ENCODE results near the gene CIBAR2. TPM values are rescaled to one million over a fixed set of nuclear protein-coding genes. Genes with fewer than 3 reads are reported as not detected.

Gene CIBAR2
- total and polyA plus RNA-seq, 10 of the 15 experiments (the other 5 are each of a cell fraction or from before 2014, with no cell fraction given), result 0.05 to 0.16 (median 0.07) TPM; not detected in 7

DNA sequence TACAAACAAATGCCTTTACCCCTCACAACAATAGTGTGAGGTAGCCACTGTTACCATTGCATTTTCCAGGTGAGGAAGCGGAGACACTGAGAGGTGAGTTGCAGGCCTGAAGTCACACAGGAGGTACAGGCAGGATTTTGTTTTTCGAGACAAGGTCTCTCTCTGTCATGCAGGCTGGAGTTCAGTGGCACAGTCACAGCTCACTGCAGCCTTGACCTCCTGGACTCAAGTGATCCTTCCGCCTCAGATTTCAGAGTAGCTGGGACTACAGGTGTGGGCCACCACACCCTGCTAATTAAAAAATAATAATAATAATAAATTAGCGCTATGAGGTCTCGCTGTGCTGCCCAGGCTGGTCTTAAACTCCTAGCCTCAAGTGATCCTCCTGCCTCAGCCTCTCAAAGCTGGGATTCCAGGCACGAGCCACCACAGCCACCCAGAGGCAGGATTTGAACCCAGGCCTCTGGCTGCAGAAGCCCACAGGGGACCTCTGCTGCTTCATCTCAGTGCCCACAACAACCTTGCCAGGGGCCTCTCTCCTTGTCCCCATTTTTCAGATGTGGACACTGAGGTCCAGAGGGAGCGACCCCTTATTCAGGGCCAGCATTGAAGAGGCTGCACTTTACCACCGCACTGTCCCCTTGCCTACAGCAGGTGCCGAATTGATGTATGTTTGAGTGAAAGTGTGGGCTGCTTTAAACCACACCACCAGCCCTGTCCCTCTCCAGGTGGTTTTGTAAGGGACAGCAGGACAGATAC lies 16.0 kb upstream of the CIBAR2 start:
- Histone ChIP-seq H3K9ac (ENCODE audit: control insufficient read depth, insufficient read depth, low read length) (no peak overlapping the region), H3K79me2 (ENCODE audit: control insufficient read depth, insufficient read depth, low read length) (no peaks in the 10 kb centered on the region), H2AFZ (ENCODE audit: control insufficient read depth, low read depth, low read length) (no peak overlapping the region), H3K27me3 (replicated peaks in 1 of 2; ENCODE audit: control insufficient read depth in 2 of 2, insufficient read depth in 2 of 2, low read length in 1 of 2) (no peaks in the 10 kb centered on the region), H3K4me3 (no peak overlapping the region), H3K36me3 (ENCODE audit: control insufficient read depth in 2 of 2, insufficient read depth in 2 of 2, low read length in 1 of 2) (no peaks in the 10 kb centered on the region), H4K20me1 (ENCODE audit: control insufficient read depth, insufficient read depth) (no peaks in the 10 kb centered on the region), H3K27ac (ENCODE audit: control insufficient read depth, insufficient read depth) (no peak overlapping the region), H3K9me3 (replicated peaks; ENCODE audit: control insufficient read depth, insufficient read depth, low read length) (no peaks in the 10 kb centered on the region), H3K4me1 (ENCODE audit: control insufficient read depth, insufficient read depth, low read length) (no peaks in the 10 kb centered on the region), H3K4me2 (ENCODE audit: control insufficient read depth, insufficient read depth) (no peak overlapping the region)
- intact Hi-C loops (cut with micrococcal nuclease; ENCODE audit: unreplicated experiment), result no loop called here
- no peak for ATAC-seq
- ChIA-PET RAD21 (ENCODE audit: unreplicated experiment) (no interaction called here), POLR2A (interaction anchor here (0.9 kb wide), 1 partner anchor 14 kb away, joined by 5 read pairs; no protein-coding TSS in a partner anchor), SMC1A (ENCODE audit: uncharacterized antibody, unreplicated experiment) (no interaction called here), CTCF (interaction anchor here (1.3 to 3.4 kb wide), 2 partner anchors 13 to 176 kb away, joined by 3 to 14 read pairs; no protein-coding TSS in a partner anchor)
- no peak for DNase-seq (ENCODE audit: low read depth, low spot score)
- FAIRE-seq, result no peak
- WGBS (ENCODE audit: insufficient coverage, insufficient replicate concordance, low lambda C conversion rate, missing lambda C conversion rate), result 59% methylated on average over 9 of the region's 9 CpGs
- BruUV-seq (replicated peaks), result no TSS peak
- no peak for TF ChIP-seq TCF3 (IDR thresholded peaks at IDR 0.05; ENCODE audit: borderline replicate concordance, insufficient read depth, low read depth, low read length)
- TF ChIP-seq, protein P1, sequence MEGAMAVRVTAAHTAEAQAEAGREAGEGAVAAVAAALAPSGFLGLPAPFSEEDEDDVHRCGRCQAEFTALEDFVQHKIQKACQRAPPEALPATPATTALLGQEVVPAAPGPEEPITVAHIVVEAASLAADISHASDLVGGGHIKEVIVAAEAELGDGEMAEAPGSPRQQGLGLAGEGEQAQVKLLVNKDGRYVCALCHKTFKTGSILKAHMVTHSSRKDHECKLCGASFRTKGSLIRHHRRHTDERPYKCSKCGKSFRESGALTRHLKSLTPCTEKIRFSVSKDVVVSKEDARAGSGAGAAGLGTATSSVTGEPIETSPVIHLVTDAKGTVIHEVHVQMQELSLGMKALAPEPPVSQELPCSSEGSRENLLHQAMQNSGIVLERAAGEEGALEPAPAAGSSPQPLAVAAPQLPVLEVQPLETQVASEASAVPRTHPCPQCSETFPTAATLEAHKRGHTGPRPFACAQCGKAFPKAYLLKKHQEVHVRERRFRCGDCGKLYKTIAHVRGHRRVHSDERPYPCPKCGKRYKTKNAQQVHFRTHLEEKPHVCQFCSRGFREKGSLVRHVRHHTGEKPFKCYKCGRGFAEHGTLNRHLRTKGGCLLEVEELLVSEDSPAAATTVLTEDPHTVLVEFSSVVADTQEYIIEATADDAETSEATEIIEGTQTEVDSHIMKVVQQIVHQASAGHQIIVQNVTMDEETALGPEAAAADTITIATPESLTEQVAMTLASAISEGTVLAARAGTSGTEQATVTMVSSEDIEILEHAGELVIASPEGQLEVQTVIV (IDR thresholded peaks at IDR 0.05; ENCODE audit: borderline replicate concordance, partially characterized antibody), result no peak
- in situ Hi-C loops (cut with MboI), result no loop called here

DNA sequence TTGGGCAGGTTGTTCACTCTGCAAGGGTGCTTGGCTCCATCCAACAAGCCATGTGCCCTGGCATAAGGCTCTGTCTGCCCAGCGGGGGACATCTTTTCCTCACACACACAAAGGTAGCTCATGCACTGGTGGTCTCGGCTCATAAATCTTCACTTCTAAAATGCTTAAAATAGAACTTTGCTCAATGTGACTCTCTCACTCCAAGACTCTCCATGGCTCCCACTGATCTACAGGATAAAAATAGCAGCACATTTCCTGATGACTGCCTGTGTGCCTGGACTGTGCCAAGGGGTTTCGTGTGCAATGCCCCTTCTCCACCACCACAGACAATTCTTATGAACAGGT lies 15.1 kb upstream of the CIBAR2 start:
- H3K4me1 ChIP-seq (ENCODE audit: control insufficient read depth, insufficient read depth, low read length), result no peaks in the 10 kb centered on the region
- CTCF ChIA-PET, result interaction anchor here (0.7 to 3.4 kb wide), 2 partner anchors 12 to 16 kb away, joined by 3 to 14 read pairs; no protein-coding TSS in a partner anchor
- H3K4me2 ChIP-seq (ENCODE audit: control insufficient read depth, insufficient read depth), result no peak overlapping the region
- FAIRE-seq, result no peak
- 0 out of 2 replicates have a peak, but pooled peaks have one; percentile 29 for TF ChIP-seq SMARCA5 (IDR thresholded peaks at IDR 0.05)
- no peak for TF ChIP-seq ASH2L (IDR thresholded peaks at IDR 0.05; ENCODE audit: borderline replicate concordance, low read depth)
- 43% methylated on average over 3 of the region's 3 CpGs for WGBS (ENCODE audit: insufficient coverage, insufficient replicate concordance, low lambda C conversion rate, missing lambda C conversion rate)
- in situ Hi-C loops (cut with MboI), result no loop called here
- SMC1A ChIA-PET (ENCODE audit: uncharacterized antibody, unreplicated experiment), result interaction anchor here (0.7 kb wide), 1 partner anchor 12 kb away, joined by 3 read pairs; no protein-coding TSS in a partner anchor
- BruUV-seq (replicated peaks), result no TSS peak
- no peaks in the 10 kb centered on the region for H4K20me1 ChIP-seq (ENCODE audit: control insufficient read depth, insufficient read depth)
- no peak overlapping the region for H2AFZ ChIP-seq (ENCODE audit: control insufficient read depth, low read depth, low read length)
- H3K27ac ChIP-seq (ENCODE audit: control insufficient read depth, insufficient read depth), result no peak overlapping the region
- no peaks in the 10 kb centered on the region for H3K9me3 ChIP-seq (replicated peaks; ENCODE audit: control insufficient read depth, insufficient read depth, low read length)
- DNase-seq (ENCODE audit: low read depth, low spot score), result no peak
- ATAC-seq, result no peak
- no peaks in the 10 kb centered on the region for H3K79me2 ChIP-seq (ENCODE audit: control insufficient read depth, insufficient read depth, low read length)
- POLR2A ChIA-PET, result no interaction called here
- H3K4me3 ChIP-seq, result no peak overlapping the region
- no peaks in the 10 kb centered on the region for H3K27me3 ChIP-seq (replicated peaks in 1 of 2; ENCODE audit: control insufficient read depth in 2 of 2, insufficient read depth in 2 of 2, low read length in 1 of 2)
- H3K36me3 ChIP-seq (ENCODE audit: control insufficient read depth in 2 of 2, insufficient read depth in 2 of 2, low read length in 1 of 2), result no peaks in the 10 kb centered on the region
- no peak overlapping the region for H3K9ac ChIP-seq (ENCODE audit: control insufficient read depth, insufficient read depth, low read length)
- intact Hi-C loops (cut with micrococcal nuclease; ENCODE audit: unreplicated experiment), result no loop called here
- RAD21 ChIA-PET (ENCODE audit: unreplicated experiment), result interaction anchor here (0.9 to 1.6 kb wide), 2 partner anchors 16 to 109 kb away, joined by 3 to 4 read pairs; no protein-coding TSS in a partner anchor
